GM18867 (cell line): ENCODE data around the gene LARP1B.
"Not testable (repeated sequence)": the region's sequence is repeated elsewhere in the genome, so short reads cannot be mapped to it uniquely, and the experiment has no call there.

Experiments used
- ATAC-seq: cut with Tn5 transposase; IDR thresholded peaks from one replicate; pipeline ENCODE4 v1.9.1; 2021; ENCODE audit warnings: mild to moderate bottlenecking, moderate library complexity; ENCODE audit not compliant: unreplicated experiment

The LARP1B gene

DNA sequence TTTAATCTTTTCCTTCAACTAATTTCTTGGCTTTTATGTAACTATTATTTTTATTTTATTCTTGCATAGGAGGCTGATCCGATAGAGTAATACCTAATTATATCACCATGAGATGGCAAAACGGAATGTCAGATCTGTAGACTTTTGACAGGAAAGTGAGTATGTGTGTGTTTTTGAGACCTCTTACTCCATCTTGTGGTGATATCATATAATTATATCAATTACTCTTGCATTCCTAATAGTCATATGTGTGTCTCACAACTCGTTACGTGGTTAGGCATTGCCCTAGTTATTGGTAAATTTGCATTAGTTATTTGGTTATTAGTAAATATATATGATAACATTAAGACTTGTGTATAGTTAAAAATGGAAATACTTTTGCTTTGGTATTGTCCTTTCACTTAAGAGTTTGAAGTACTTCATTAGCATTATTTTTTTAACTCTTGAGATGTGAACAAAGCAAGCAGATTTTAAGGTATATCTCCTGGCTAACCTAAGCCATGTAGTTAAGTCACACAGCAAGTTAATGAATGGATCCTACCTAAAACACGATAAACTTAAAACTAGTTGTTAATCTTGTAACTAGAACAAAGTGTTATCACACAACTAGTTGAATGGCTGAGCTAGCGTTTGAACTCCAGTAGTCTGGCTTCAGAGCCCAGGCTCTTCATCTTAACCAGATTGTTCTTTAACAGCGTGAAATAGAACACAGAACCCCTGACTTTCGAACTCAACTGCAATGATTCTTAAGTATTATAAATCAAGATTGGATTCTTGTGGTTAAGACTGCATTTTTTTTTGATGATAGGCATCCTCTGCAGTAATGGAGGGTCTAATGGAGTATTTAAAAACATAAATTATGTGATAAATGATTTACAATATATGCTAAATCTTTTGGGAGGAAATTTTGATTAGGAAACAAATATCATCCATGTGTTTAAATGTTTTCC, 159.4 kb downstream of the LARP1B start:
- ATAC-seq, result peak; percentile 68

GRCh38 chr4:128221586-128221985, 160.5 kb downstream of the LARP1B start:
- no peak for ATAC-seq

DNA sequence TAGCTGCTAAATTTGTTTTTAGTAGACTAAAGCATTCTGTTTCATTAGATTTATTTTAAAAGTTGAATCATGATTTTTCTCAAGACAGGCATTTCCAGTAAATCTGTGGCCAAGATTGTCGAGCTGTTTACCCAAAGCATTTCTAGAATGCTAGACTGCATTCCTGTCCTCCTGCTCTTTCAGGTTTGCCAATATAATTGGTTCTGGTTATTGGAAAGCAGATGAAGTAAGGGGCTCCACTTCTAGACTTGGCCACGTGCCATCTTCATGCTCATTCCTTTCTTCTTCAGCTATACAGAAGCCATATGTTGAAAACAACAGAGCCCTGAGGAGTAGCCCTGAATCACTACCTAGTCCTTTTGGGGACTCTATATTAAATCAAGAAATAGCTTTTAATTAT, 164.0 kb downstream of the LARP1B start:
- no peak for ATAC-seq

- no peak for ATAC-seq
These were observed 167.0 kb downstream of the LARP1B start for GRCh38 chr4:128227991-128228571.

GRCh38 chr4:128228845-128229795, 168.0 kb downstream of the LARP1B start:
- no peak for ATAC-seq

GRCh38 chr4:128232719-128233118, 171.6 kb downstream of the LARP1B start:
- ATAC-seq, result no peak

- ATAC-seq, result no peak
These were observed 173.7 kb downstream of the LARP1B start for GRCh38 chr4:128234836-128235235.

DNA sequence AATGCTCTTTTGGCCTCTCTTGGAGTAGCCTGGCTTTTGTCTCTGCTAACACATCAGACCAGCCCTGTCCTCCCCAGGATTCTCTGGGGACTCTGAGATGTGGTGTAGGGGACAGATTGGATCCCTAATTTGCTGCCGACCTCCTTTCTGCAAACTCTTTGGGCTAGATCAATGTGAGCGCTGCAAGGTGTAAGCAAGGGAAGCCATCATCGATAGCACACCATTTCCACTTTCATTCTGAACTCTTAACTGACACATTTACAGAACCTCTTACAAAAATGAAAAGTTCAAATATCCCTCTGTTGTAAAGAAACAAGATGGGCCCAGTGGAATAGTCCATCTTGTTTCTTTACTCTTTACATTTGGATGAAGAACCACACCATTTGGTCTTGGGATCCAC, 179.9 kb downstream of the LARP1B start:
- ATAC-seq, result peak; percentile 54

DNA sequence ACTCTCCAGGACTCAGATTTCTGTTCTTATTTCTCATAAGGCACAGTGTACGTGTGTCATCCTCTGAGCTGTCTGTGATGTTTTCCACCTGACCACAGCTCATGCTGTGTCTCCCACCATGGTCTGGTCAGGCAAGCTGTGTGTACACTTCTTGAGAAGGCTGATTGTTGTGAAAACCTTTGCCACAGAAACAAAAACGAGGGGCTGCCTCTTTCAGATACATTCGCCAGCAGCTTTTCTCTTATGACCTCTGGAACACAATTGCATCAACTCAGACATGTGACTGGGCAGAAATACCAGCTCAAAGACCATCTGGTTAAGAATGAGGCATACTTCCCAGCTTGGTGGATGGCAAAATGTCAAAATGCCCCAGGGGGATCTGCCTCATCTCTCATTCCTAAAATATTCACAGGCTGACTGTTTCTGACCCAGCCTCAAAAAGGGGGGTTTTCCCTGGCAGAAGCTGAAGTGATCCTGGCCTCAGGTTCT, 180.4 kb downstream of the LARP1B start:
- peak; percentile 52 for ATAC-seq

GRCh38 chr4:128241981-128242380, 180.9 kb downstream of the LARP1B start:
- ATAC-seq, result no peak

DNA sequence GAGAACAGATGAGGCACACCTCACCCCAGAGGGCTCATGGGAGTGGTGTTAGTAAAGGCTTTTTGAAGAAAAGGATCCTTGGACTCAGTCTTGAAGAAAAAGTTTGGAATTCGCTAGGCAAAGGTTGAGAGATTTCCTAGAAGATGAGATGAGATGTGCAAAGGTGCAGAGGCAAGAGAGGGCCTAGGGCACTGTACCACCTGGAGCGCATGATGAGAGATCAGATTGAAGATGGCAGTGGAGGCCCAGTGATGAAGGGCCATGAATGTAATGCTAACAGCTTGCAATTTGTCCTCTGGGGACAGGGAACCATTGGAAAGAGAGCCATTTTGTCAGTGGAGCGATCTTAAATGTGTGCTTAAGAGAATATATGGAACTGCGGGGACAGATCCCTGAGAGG, 181.5 kb downstream of the LARP1B start:
- ATAC-seq, result no peak

DNA sequence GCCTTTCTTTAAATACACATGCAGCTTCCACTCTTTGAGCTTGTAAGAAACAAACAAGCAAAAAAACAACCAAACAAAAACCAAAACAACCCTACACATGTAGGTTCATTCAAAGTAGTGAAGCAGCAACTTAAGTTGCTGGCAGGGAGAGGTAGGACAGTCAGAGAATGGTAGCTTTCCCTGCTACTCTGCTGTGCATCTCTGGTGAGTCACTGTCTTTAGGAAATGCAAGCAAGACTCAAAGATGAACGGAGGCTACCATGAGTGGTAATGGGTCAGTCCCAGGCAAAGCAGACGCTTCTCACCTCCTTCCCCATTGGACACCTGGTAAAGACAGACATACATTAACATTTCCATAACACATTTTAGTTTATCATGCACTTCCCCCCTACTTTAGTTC, 183.3 kb downstream of the LARP1B start:
- no peak for ATAC-seq

DNA sequence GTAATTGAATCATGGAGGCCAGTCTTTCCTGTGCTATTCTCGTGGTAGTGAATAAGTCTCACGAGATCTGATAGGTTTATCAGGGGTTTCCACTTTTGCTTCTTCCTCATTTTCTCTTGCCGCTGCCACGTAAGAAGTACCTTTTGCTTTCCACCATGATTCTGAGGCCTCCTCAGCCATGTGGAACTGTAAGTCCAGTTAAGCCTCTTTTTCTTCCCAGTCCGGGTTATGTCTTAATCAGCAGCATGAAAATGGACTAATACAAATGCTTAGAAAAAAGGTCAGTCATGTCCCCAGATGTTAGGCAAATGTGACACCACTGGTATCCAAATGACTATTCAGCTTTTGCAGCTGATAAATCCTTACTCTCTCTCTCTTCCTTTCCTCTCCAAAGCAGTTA, 184.3 kb downstream of the LARP1B start:
- ATAC-seq, result not testable (repeated sequence)

DNA sequence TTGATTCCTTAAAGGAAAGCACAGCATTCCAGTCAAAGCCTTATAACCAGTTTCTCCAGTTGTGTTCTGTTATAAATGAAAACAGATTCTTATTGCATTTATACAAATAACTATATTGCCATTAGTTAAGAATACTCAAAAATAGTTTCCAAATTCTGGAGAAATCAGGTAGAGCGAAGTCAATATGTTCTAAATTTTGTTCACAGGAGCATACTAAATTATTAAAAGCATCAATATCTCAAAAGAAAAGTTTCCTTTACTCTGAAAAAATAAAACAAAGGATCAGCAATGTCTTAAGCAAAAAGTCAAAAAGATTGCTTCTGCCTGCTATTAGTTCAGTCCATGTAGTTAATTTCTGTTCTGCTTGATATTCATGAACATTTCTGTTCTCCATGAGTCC, 186.8 kb downstream of the LARP1B start:
- no peak for ATAC-seq

- no peak for ATAC-seq
These were observed 188.9 kb downstream of the LARP1B start for GRCh38 chr4:128249787-128250668.

DNA sequence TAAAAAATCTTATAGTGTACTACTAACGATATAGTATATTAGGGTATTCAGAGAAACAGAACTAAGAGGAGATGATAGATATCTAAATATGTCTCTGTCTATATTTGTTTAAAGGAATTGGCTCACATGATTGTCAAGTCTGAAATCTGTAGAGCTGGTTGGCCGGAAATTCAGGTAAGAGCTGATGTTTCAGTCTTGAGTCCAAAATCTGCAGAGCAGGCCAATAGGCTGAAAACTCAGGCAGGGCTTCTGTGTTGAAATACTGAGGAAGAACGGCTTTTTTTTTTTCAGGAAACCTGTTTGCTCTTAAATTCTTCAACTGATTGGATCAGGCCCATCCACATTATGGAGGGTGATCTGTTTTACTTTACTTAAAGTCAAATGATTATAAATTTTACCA, 194.8 kb downstream of the LARP1B start:
- ATAC-seq, result no peak

GRCh38 chr4:128256539-128256938, 195.4 kb downstream of the LARP1B start:
- ATAC-seq, result no peak

DNA sequence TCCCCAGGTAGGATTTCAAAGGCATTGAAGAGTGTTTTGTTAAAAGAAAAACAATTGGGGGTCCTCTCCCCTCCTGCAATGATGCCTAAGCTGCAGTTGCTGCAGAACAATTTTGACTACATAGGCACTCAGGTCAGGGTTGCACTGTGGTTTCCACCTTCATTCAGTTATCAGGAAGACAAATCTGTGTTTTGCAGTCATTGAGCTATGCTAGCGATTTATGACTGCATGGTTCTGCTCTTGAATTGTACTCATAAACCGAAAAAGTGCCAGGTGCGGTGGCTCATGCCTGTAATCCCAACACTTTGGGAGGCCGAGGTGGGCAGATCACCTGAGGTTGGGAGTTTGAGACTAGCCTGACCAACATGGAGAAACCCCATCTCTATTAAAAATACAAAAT, 197.1 kb downstream of the LARP1B start:
- ATAC-seq, result not testable (repeated sequence)

DNA sequence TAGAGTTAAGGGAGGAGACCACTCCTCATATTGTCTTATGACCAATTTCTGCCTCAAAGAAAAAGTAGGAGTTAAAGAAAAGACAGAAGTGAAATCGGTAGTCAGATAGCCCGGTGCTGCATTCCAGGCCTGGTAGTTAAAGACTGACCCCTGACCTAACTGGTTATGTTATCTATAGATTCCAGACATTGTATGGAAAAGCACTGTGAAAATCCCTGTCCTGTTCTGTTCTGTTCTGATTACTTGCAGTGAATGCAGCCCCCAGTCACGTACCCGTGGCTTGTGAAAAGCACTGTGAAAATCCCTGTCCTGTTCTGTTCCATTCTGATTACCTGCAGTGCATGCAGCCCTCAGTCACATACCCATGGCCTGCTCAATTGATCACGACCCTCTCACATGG, 198.8 kb downstream of the LARP1B start:
- not testable (repeated sequence) for ATAC-seq
